ENCODE measurements around the gene WNT9B.

DNA sequence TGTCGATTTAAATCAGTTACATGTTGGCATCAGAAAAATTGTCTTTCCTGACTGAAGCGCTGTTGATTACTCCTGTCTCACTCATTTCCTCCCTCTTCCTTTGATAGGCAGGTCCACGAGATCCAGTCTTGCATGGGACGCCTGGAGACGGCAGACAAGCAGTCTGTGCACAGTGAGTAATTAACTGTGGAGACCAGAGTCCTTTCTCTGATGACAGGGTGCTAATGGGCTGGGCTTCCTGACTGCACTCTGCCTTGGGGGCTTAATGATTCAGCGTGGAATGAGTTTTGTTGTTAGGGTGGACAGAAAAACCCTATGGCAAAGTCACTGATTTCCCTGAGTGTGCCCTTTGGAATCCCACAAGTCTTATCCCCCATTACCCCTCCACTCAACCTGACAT, 78.0 kb downstream of the WNT9B start:
- TF ChIP-seq, protein P1, sequence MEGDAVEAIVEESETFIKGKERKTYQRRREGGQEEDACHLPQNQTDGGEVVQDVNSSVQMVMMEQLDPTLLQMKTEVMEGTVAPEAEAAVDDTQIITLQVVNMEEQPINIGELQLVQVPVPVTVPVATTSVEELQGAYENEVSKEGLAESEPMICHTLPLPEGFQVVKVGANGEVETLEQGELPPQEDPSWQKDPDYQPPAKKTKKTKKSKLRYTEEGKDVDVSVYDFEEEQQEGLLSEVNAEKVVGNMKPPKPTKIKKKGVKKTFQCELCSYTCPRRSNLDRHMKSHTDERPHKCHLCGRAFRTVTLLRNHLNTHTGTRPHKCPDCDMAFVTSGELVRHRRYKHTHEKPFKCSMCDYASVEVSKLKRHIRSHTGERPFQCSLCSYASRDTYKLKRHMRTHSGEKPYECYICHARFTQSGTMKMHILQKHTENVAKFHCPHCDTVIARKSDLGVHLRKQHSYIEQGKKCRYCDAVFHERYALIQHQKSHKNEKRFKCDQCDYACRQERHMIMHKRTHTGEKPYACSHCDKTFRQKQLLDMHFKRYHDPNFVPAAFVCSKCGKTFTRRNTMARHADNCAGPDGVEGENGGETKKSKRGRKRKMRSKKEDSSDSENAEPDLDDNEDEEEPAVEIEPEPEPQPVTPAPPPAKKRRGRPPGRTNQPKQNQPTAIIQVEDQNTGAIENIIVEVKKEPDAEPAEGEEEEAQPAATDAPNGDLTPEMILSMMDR (IDR thresholded peaks at IDR 0.05) = no peak
- no peak for TF ChIP-seq POLR2A (IDR thresholded peaks at IDR 0.05)

Measured in adrenal gland (tissue), 5 donors.